K562 (cell line): ENCODE measurements around the gene GCDH. TPM values are rescaled to one million over a fixed set of nuclear protein-coding genes. Genes with fewer than 3 reads are reported as not detected.

ENCODE experiments used
- ARID3B ChIP-seq: fragments of 250-450 bp; sonication (Bioruptor Pico); IDR thresholded peaks from 2 replicates; pipeline ENCODE4 v1.4.0; 2020; ENCODE audit warnings: borderline replicate concordance
- CBX1 ChIP-seq: sonication (generic); IDR thresholded peaks from 2 replicates; pipeline ENCODE4 v1.6.1; 2016; ENCODE audit warnings: antibody characterized with exemption, low read depth, mild to moderate bottlenecking
- CCAR2 ChIP-seq: fragments of 200-400 bp; formaldehyde crosslinking; IDR thresholded peaks from 2 replicates; pipeline ENCODE4 v1.6.1; 2017; ENCODE audit warnings: mild to moderate bottlenecking, low read depth, low read length
- CCNT2 ChIP-seq: IDR thresholded peaks from 2 replicates; pipeline ENCODE4 v1.6.1; 2011; ENCODE audit warnings: borderline replicate concordance, low read depth, mild to moderate bottlenecking, moderate library complexity, mixed read lengths, low read length; ENCODE audit not compliant: insufficient read length; ENCODE audit errors: extremely low read depth
- CREM ChIP-seq: IDR thresholded peaks from 2 replicates; pipeline ENCODE4 v1.6.1; 2014; ENCODE audit warnings: antibody characterized with exemption, low read depth
- FOXA1 ChIP-seq: fragments of 450-650 bp; IDR thresholded peaks from 2 replicates; pipeline ENCODE4 v1.6.1; 2016; ENCODE audit warnings: mild to moderate bottlenecking, borderline replicate concordance
- FOXM1 ChIP-seq, 2 experiments: fragments of 450-650 bp in 1 of 2; sonication (generic) in 1 of 2; formaldehyde crosslinking in 1 of 2; IDR thresholded peaks; 2 replicates each; pipeline versions ENCODE4 v1.6.1 to v1.9.0; 2017 to 2022; ENCODE audit warnings: low read depth in 2 of 2, mild to moderate bottlenecking in 2 of 2, missing genetic modification reagents in 1 of 2, moderate library complexity in 1 of 2
- GMEB1 ChIP-seq: fragments of 250-450 bp; sonication (Bioruptor Pico); IDR thresholded peaks from 2 replicates; pipeline ENCODE4 v1.4.0; 2020; ENCODE audit warnings: mild to moderate bottlenecking
- HIVEP1 ChIP-seq: fragments of 250-450 bp; sonication (Bioruptor Pico); IDR thresholded peaks from 2 replicates; pipeline ENCODE4 v1.4.0; 2020; ENCODE audit warnings: mild to moderate bottlenecking
- MTA3 ChIP-seq: fragments of 450-650 bp; formaldehyde crosslinking; IDR thresholded peaks from 2 replicates; pipeline ENCODE4 v1.6.1; 2017; ENCODE audit warnings: mild to moderate bottlenecking, borderline replicate concordance
- MXI1 ChIP-seq: IDR thresholded peaks from 2 replicates; pipeline ENCODE4 v1.6.1; 2011; ENCODE audit warnings: low read depth, mild to moderate bottlenecking, improper control_type of control experiment, low read length
- NUFIP1 ChIP-seq: fragments of 450-650 bp; IDR thresholded peaks from 2 replicates; pipeline ENCODE4 v1.6.1; 2018; ENCODE audit not compliant: partially characterized antibody
- POLR2B ChIP-seq: fragments of 450-650 bp; IDR thresholded peaks from 2 replicates; pipeline ENCODE4 v1.6.1; 2018; ENCODE audit warnings: low read depth; ENCODE audit not compliant: partially characterized antibody
- PYGO2 ChIP-seq: fragments of 450-650 bp; IDR thresholded peaks from 2 replicates; pipeline ENCODE4 v1.6.1; 2016; ENCODE audit warnings: mild to moderate bottlenecking, missing genetic modification characterization, moderate library complexity, missing compliant biosample characterization
- RBFOX2 ChIP-seq: fragments of 200-400 bp; formaldehyde crosslinking; IDR thresholded peaks from 2 replicates; pipeline ENCODE4 v1.6.1; 2017; ENCODE audit warnings: low read depth, mild to moderate bottlenecking, low read length, moderate library complexity
- TRIM28 ChIP-seq: fragments of 450-650 bp; IDR thresholded peaks from 2 replicates; pipeline ENCODE4 v1.6.1; 2017
- ZMIZ1 ChIP-seq, 2 experiments: fragments of 150-350 bp in 1 of 2; IDR thresholded peaks; 2 replicates each; pipeline ENCODE4 v1.6.1; 2012 to 2016; ENCODE audit warnings: low read depth in 2 of 2, low read length in 2 of 2, mild to moderate bottlenecking in 1 of 2, moderate library complexity in 1 of 2
- ZNF121 ChIP-seq: sonication (generic); formaldehyde crosslinking; conservative IDR thresholded peaks from 2 replicates; pipeline ENCODE4 v1.8.0; 2022; ENCODE audit warnings: missing genetic modification reagents
- ZNF174 ChIP-seq: fragments of 250-450 bp; sonication (Bioruptor Pico); IDR thresholded peaks from 2 replicates; pipeline ENCODE4 v1.4.0; 2020; ENCODE audit warnings: mild to moderate bottlenecking
- ZNF324 ChIP-seq: fragments of 250-450 bp; sonication (Bioruptor Pico); IDR thresholded peaks from 2 replicates; pipeline ENCODE4 v1.4.0; 2020; ENCODE audit warnings: mild to moderate bottlenecking
- polyA plus RNA-seq, 8 experiments: library from polyadenylated mRNA; depleted of rRNA in 4 of 8; stranded (reverse) in 5 of 8; unstranded in 3 of 8; fragments of >200 nt; fragmentation: Nextera tagmentation in 2 of 8; fragmentation: Illumina TruSeq in 1 of 8; extraction: Ambion mirVana in 2 of 8; extraction: Trizol in 1 of 8; gene quantifications; 2 replicates each; pipeline versions ENCODE4 v1.2.1 to v1.2.3, GENCODE V29; 2011 to 2014; ENCODE audit warnings: inconsistent platforms in 1 of 8, missing spikeins in 1 of 8
- total RNA-seq, 7 experiments: library from RNA; depleted of rRNA in 6 of 7; stranded (reverse); fragments of >200 nt in 6 of 7; fragmentation: Illumina TruSeq in 2 of 7; extraction: Trizol in 2 of 7; gene quantifications; 2 replicates each; pipeline versions ENCODE4 v1.2.1 to v1.2.3, GENCODE V29; 2011 to 2021; ENCODE audit warnings: low replicate concordance in 1 of 7
- TF ChIP-seq, protein P1 (sequence below): sonication (generic); IDR thresholded peaks from 2 replicates; pipeline ENCODE4 v1.6.1; 2016

The GCDH gene
- total and polyA plus RNA-seq, 9 of the 15 experiments (the other 6 are each of a cell fraction or from before 2014, with no cell fraction given): 2.9 to 50.8 (median 19.1) TPM

DNA sequence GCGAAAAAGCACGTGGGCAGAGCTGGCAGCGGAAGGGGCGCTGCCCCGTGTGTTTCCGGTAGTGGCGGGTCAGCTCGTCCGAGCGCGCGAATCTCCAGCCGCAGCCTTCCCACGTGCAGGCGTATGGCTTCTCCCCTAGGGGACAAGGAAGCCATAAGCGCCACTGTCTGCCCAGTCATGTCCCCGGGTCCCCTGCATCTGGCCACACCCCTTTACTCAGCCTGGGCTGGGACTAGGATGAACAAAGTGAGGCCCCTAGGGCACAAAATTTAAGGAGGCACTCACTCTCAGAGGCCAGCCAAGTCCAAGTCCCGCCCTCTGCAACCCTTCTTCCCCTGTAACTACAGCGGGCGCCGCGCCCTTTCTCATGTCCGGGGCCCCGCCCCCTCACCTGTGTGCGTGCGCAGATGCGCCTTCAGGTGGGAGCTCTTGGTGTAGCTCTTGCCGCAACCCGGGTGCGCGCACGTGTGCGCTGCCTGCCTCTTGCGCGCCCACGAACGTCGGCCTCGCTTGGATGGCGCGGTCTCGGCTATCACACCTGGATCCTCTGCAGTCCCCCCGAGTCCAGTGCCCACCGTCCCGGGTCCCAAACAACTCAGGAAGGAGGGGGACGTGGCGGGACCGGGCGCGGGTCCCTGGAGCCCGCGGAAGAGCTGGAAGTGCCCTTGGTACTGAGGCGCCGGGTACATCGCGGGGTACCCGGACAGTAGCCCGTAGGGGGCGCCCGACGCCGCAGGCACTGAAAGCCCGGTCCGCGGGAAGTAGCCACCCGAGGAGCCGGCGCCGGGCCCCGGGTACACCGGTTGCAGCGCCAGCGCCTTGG lies 5.8 kb upstream of the GCDH start (continued):
- no peak; a peak in 1 of 4 replicates for TF ChIP-seq ZMIZ1 (IDR thresholded peaks at IDR 0.05; ENCODE audit: low read depth in 2 of 2, low read length in 2 of 2)
- no peak for TF ChIP-seq CCAR2
- no peak for TF ChIP-seq ZNF324 (CRISPR knock-in tag)
- TF ChIP-seq CCNT2: peak; percentile 57
- no peak for TF ChIP-seq CBX1
- no peak for TF ChIP-seq ZNF121 (CRISPR knock-in tag)
- peak; percentile 94 for TF ChIP-seq RBFOX2
- no peak; the same call in 1 of the 2 replicates for TF ChIP-seq TRIM28
- TF ChIP-seq ZNF174 (CRISPR knock-in tag): no peak
- TF ChIP-seq GMEB1 (CRISPR knock-in tag): peak; percentile 54
- TF ChIP-seq, protein P1, sequence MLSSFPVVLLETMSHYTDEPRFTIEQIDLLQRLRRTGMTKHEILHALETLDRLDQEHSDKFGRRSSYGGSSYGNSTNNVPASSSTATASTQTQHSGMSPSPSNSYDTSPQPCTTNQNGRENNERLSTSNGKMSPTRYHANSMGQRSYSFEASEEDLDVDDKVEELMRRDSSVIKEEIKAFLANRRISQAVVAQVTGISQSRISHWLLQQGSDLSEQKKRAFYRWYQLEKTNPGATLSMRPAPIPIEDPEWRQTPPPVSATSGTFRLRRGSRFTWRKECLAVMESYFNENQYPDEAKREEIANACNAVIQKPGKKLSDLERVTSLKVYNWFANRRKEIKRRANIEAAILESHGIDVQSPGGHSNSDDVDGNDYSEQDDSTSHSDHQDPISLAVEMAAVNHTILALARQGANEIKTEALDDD: no peak
- TF ChIP-seq CREM: peak; percentile 58
- TF ChIP-seq HIVEP1 (CRISPR knock-in tag): no peak
- peak; percentile 41 for TF ChIP-seq POLR2B
- no peak for TF ChIP-seq NUFIP1
- no peak for TF ChIP-seq FOXA1
- peak; percentile 94 for TF ChIP-seq MTA3
- no peak for TF ChIP-seq MXI1
- no peak for TF ChIP-seq FOXM1 (IDR thresholded peaks at IDR 0.05; ENCODE audit: low read depth)
- TF ChIP-seq FOXM1 (CRISPR knock-in tag; IDR thresholded peaks at IDR 0.05; ENCODE audit: low read depth): 0 out of 2 replicates have a peak, but pooled peaks have one; percentile 65
- TF ChIP-seq PYGO2 (tag): no peak
- TF ChIP-seq ARID3B: no peak
